B cell (primary cell): ENCODE measurements around the gene EID2. TPM values are rescaled to one million over a fixed set of nuclear protein-coding genes. Genes with fewer than 3 reads are reported as not detected.

Experiments
- ATAC-seq: fragments of 200-7000 bp; cut with Tn5 transposase; one replicate; pipeline ENCODE4 v1.10.0; 2021; ENCODE audit warnings: low read depth, mild to moderate bottlenecking, moderate number of reproducible peaks, moderate library complexity
- CTCF ChIA-PET: fragments of 350-600 bp; sonication (Branson Sonifier 250); formaldehyde crosslinking; loops from one replicate; lab custom pipeline; 2021; ENCODE audit warnings: antibody characterized with exemption, inconsistent platforms; lab: Charles Lee
- POLR2A ChIA-PET: fragments of 350-600 bp; sonication (Branson Sonifier 250); formaldehyde crosslinking; loops from one replicate; lab custom pipeline; 2021; ENCODE audit warnings: antibody characterized with exemption; lab: Charles Lee
- DNase-seq: peaks from one replicate; pipeline ENCODE4 v3.0.0; 2013
- H2AFZ ChIP-seq: 2 replicates; pipeline ENCODE4 v1.6.1; 2012; ENCODE audit warnings: mild to moderate bottlenecking, low read depth, low read length; ENCODE audit not compliant: insufficient read depth, poor library complexity, severe bottlenecking
- H3K27ac ChIP-seq, 2 donors: 1 replicate in 1 of 2; 2 replicates in 1 of 2; pipeline ENCODE4 v1.5.1; 2012 to 2013; ENCODE audit warnings: low read length in 2 of 2, mild to moderate bottlenecking in 2 of 2, moderate library complexity in 1 of 2
- H3K27me3 ChIP-seq, 4 experiments: fragments of 200-600 bp in 1 of 4; sonication (generic) in 1 of 4; replicated peaks in 1 of 4; 1 replicate in 2 of 4; 2 replicates in 2 of 4; pipeline versions ENCODE4 v1.6.1 to v1.7.0; 2013 to 2016; ENCODE audit warnings: low read length in 3 of 4, mild to moderate bottlenecking in 2 of 4, mixed read lengths in 1 of 4, moderate library complexity in 1 of 4; ENCODE audit not compliant: insufficient read depth in 4 of 4, control insufficient read depth in 3 of 4; ENCODE audit errors: control extremely low read depth in 1 of 4
- H3K36me3 ChIP-seq, 2 experiments: replicated peaks in 1 of 2; 1 replicate in 1 of 2; 2 replicates in 1 of 2; pipeline versions ENCODE4 v1.6.1 to v1.7.1; 2013; ENCODE audit warnings: low read length in 1 of 2; ENCODE audit not compliant: insufficient read depth in 2 of 2, control insufficient read depth in 1 of 2; ENCODE audit errors: control extremely low read depth in 1 of 2, extremely low read depth in 1 of 2
- H3K4me1 ChIP-seq, 2 donors: fragments of 200-600 bp in 1 of 2; sonication (generic) in 1 of 2; 1 replicate in 1 of 2; 2 replicates in 1 of 2; pipeline versions ENCODE4 v1.5.1 to v1.6.1; 2013 to 2017; ENCODE audit warnings: low read length in 2 of 2; ENCODE audit not compliant: control insufficient read depth in 2 of 2, insufficient read depth in 2 of 2
- H3K4me2 ChIP-seq: replicated peaks from 2 replicates; pipeline ENCODE3; 2012; ENCODE audit warnings: mild to moderate bottlenecking, low read depth, low read length; ENCODE audit not compliant: poor library complexity, severe bottlenecking
- H3K4me3 ChIP-seq, 5 experiments: fragments of 200-600 bp in 1 of 5; sonication (generic) in 1 of 5; 1 replicate in 3 of 5; 2 replicates in 2 of 5; pipeline versions ENCODE4 v1.5.1 to v1.7.0; 2011 to 2016; ENCODE audit warnings: low read length in 4 of 5, mild to moderate bottlenecking in 4 of 5, low read depth in 2 of 5, control low read depth in 1 of 5, moderate library complexity in 1 of 5; ENCODE audit not compliant: insufficient read depth in 1 of 5; ENCODE audit errors: control extremely low read depth in 1 of 5, extremely low read depth in 1 of 5
- H3K79me2 ChIP-seq: fragments of 200-600 bp; sonication (generic); one replicate; pipeline ENCODE4 v1.6.0; 2016; ENCODE audit warnings: low read length; ENCODE audit not compliant: control insufficient read depth, insufficient read depth
- H3K9ac ChIP-seq: fragments of 200-600 bp; sonication (generic); 2 replicates; pipeline ENCODE4 v1.6.1; 2017; ENCODE audit warnings: mild to moderate bottlenecking, low read length, moderate library complexity
- H3K9me3 ChIP-seq, 3 donors: one replicate each; pipeline versions ENCODE4 v1.6.1 to v1.7.1; 2013; ENCODE audit warnings: low read length in 2 of 3; ENCODE audit not compliant: control insufficient read depth in 2 of 3, insufficient read depth in 1 of 3; ENCODE audit errors: control extremely low read depth in 1 of 3
- H4K20me1 ChIP-seq: 2 replicates; pipeline ENCODE4 v1.6.0; 2012; ENCODE audit warnings: mild to moderate bottlenecking, low read length; ENCODE audit not compliant: insufficient read depth, control insufficient read depth, poor library complexity, severe bottlenecking
- H3K27ac Mint-ChIP-seq: one replicate; pipeline ENCODE4 v1.8.0; 2021; ENCODE audit warnings: mixed read lengths
- H3K27me3 Mint-ChIP-seq: one replicate; pipeline ENCODE4 v1.8.0; 2021; ENCODE audit warnings: mixed read lengths
- H3K4me1 Mint-ChIP-seq: one replicate; pipeline ENCODE4 v1.8.0; 2021; ENCODE audit warnings: mixed read lengths
- H3K4me3 Mint-ChIP-seq: one replicate; pipeline ENCODE4 v1.8.0; 2021; ENCODE audit warnings: mixed read lengths
- H3K9me3 Mint-ChIP-seq: one replicate; pipeline ENCODE4 v1.8.0; 2022; ENCODE audit warnings: mixed read lengths; ENCODE audit not compliant: insufficient read depth
- CTCF ChIP-seq: fragments of 200-600 bp; IDR thresholded peaks from one replicate; pipeline ENCODE4 v1.8.0; 2022; ENCODE audit warnings: antibody characterized with exemption, mild to moderate bottlenecking
- EZH2 ChIP-seq: IDR thresholded peaks from 2 replicates; pipeline ENCODE4 v1.6.1; 2012; ENCODE audit warnings: borderline replicate concordance, low read depth, mild to moderate bottlenecking, moderate library complexity, low read length; ENCODE audit not compliant: insufficient read depth, poor library complexity, severe bottlenecking
- WGBS: methylation state at CpG from one replicate; pipeline ENCODE4 v1.1.5; 2013; ENCODE audit warnings: missing lambda C conversion rate; ENCODE audit not compliant: insufficient coverage; 5-methylcytosine and 5-hydroxymethylcytosine counted together
- intact Hi-C: fragments of 100-400 bp; cut with micrococcal nuclease; formaldehyde crosslinking; loops from one replicate; pipeline ENCODE4 v1.10.0; 2022
- polyA plus RNA-seq: library from polyadenylated mRNA; depleted of rRNA; stranded (reverse); fragments of >200 nt; gene quantifications from 2 replicates; pipeline ENCODE4 v1.2.3, GENCODE V29; 2012
- total RNA-seq, 2 donors: library from RNA; stranded (reverse); fragments of 120-200 nt in 1 of 2; gene quantifications; 1 replicate in 1 of 2; 2 replicates in 1 of 2; pipeline versions ENCODE4 v1.2.3 to v1.2.4, GENCODE V29; 2013 to 2022

Gene EID2
- total and polyA plus RNA-seq, 2 donors (not counting 1 experiment from before 2014, with no cell fraction given) = 6.2 to 14.1 TPM

GRCh38 chr19:39506598-39506943 lies 33.4 kb downstream of the EID2 start:
- no peak for ATAC-seq
- 55% methylated on average over 5 of the region's 7 CpGs for WGBS
- ChIA-PET CTCF (interaction anchor here (0.6 to 2.0 kb wide), 3 partner anchors 12 to 45 kb away, joined by 3 to 4 read pairs (median 3); no protein-coding TSS in a partner anchor), POLR2A (no interaction called here)
- Histone ChIP-seq H3K4me3 (peak overlapping the region in 2 of 5 experiments; percentile 26 to 65), H3K4me2 (peak overlapping the region; percentile 95), H3K4me1 (peaks cover 16 to 21% of the 10 kb centered on the region in 2 donors), H3K27me3 (peaks cover 0 to 59% (median 17%) of the 10 kb centered on the region in 4 experiments), H3K9ac (peak overlapping the region; percentile 63), H4K20me1 (no peaks in the 10 kb centered on the region), H3K79me2 (no peaks in the 10 kb centered on the region), H3K27ac (no peak overlapping the region), H3K9me3 (peaks cover 0 to 17% (median 0%) of the 10 kb centered on the region in 3 donors), H3K36me3 (no peaks in the 10 kb centered on the region), H2AFZ (peak overlapping the region; percentile 86)
- H3K4me3 Mint-ChIP-seq = peak overlapping the region; percentile 71
- intact Hi-C loops = no loop called here
- peaks cover 20% of the 10 kb centered on the region for H3K4me1 Mint-ChIP-seq
- H3K27me3 Mint-ChIP-seq = peaks cover 33% of the 10 kb centered on the region
- no peak for DNase-seq
- H3K27ac Mint-ChIP-seq = peak overlapping the region; percentile 2
- TF ChIP-seq CTCF (no peak), EZH2 (no peak)
- H3K9me3 Mint-ChIP-seq = no peaks in the 10 kb centered on the region

- Histone ChIP-seq H3K9ac (no peak overlapping the region), H3K27me3 (peaks cover 0 to 85% (median 34%) of the 10 kb centered on the region in 4 experiments), H3K27ac (no peak overlapping the region), H3K4me1 (peaks cover 35 to 39% of the 10 kb centered on the region in 2 donors), H3K4me2 (peak overlapping the region; percentile 50), H3K79me2 (no peaks in the 10 kb centered on the region), H3K4me3 (no peak overlapping the region), H3K36me3 (no peaks in the 10 kb centered on the region), H4K20me1 (no peaks in the 10 kb centered on the region), H2AFZ (no peak overlapping the region), H3K9me3 (peaks cover 0 to 17% (median 0%) of the 10 kb centered on the region in 3 donors)
- intact Hi-C loops = no loop called here
- CTCF ChIA-PET = interaction anchor here (0.5 to 1.5 kb wide), 9 partner anchors 8 to 73 kb away, joined by 3 to 9 read pairs (median 3); no protein-coding TSS in a partner anchor
- WGBS = 19% methylated on average over 69 of the region's 69 CpGs
- H3K4me1 Mint-ChIP-seq = peaks cover 36% of the 10 kb centered on the region
- peak overlapping the region; percentile 13 for H3K4me3 Mint-ChIP-seq
- H3K9me3 Mint-ChIP-seq = no peaks in the 10 kb centered on the region
- H3K27me3 Mint-ChIP-seq = peaks cover 53% of the 10 kb centered on the region
- TF ChIP-seq EZH2 (no peak), CTCF (peak; percentile 86)
- no peak overlapping the region for H3K27ac Mint-ChIP-seq
- POLR2A ChIA-PET = no interaction called here
- ATAC-seq = peak; percentile 60
- peak; percentile 83 for DNase-seq
Observed at GRCh38 chr19:39502640-39503417, 37.1 kb downstream of the EID2 start.
